HCT116 (cell line): ENCODE data around the gene GABBR2.

Experiments
- POLR2A ChIP-seq: IDR thresholded peaks from 2 replicates; pipeline ENCODE4 v1.7.0; 2011; ENCODE audit warnings: borderline replicate concordance; ENCODE audit not compliant: insufficient read depth, insufficient read length; ENCODE audit errors: extremely low read depth
- ZFX ChIP-seq: fragments of 450-650 bp; IDR thresholded peaks from 2 replicates; pipeline ENCODE4 v1.6.1; 2017
- TF ChIP-seq, protein P1 (sequence below), 3 experiments: fragments of 200-600 bp in 1 of 3; sonication (generic) in 1 of 3; IDR thresholded peaks in 2 of 3; conservative IDR thresholded peaks in 1 of 3; 2 replicates each; pipeline ENCODE4 v1.5.1; 2012 to 2017; ENCODE audit warnings: low read depth in 2 of 3, low read length in 2 of 3, antibody characterized with exemption in 1 of 3, borderline replicate concordance in 1 of 3, control low read depth in 1 of 3, mild to moderate bottlenecking in 1 of 3, mixed read lengths in 1 of 3, mixed run types in 1 of 3, moderate library complexity in 1 of 3; ENCODE audit not compliant: insufficient read depth in 1 of 3

DNA sequence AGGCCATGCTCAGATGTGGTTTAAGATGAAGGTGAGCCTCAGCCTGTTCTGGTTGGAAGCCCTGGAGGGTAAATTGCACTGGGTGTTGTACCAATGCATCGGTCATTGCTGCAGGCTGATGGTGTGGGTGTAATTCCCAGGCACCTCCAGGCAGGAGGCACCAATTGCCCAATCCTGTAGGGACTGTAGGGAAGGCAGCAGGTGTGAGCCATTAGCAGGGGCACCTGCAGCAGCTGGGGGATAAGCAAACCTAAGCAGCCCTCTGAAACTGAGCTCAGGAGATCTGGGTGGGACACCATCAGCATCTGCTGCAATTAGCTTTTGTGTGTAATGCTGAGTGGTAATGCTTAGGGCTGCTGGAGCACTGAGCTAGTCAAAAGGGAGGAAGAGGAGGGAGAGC is 263.2 kb downstream of the GABBR2 start:
- TF ChIP-seq, protein P1, sequence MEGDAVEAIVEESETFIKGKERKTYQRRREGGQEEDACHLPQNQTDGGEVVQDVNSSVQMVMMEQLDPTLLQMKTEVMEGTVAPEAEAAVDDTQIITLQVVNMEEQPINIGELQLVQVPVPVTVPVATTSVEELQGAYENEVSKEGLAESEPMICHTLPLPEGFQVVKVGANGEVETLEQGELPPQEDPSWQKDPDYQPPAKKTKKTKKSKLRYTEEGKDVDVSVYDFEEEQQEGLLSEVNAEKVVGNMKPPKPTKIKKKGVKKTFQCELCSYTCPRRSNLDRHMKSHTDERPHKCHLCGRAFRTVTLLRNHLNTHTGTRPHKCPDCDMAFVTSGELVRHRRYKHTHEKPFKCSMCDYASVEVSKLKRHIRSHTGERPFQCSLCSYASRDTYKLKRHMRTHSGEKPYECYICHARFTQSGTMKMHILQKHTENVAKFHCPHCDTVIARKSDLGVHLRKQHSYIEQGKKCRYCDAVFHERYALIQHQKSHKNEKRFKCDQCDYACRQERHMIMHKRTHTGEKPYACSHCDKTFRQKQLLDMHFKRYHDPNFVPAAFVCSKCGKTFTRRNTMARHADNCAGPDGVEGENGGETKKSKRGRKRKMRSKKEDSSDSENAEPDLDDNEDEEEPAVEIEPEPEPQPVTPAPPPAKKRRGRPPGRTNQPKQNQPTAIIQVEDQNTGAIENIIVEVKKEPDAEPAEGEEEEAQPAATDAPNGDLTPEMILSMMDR (IDR thresholded peaks at IDR 0.05 in 2 of 3, conservative IDR thresholded peaks at IDR 0.05 in 1 of 3; ENCODE audit: borderline replicate concordance in 1 of 3, insufficient read depth in 1 of 3, low read depth in 2 of 3, low read length in 2 of 3): no peak
- TF ChIP-seq POLR2A (no peak), ZFX (no peak)
